NT2/D1 (cell line): Measurements from ENCODE around the gene OPHN1.

Source experiments
- YY1 ChIP-seq: IDR thresholded peaks from 2 replicates; pipeline ENCODE4 v1.6.1; 2011; ENCODE audit not compliant: insufficient read length, insufficient read depth
- ZNF274 ChIP-seq: IDR thresholded peaks from 2 replicates; pipeline ENCODE4 v1.6.1; 2011; ENCODE audit warnings: mild to moderate bottlenecking, low read depth, low read length

- TF ChIP-seq YY1 (no peak), ZNF274 (no peak)
Observed at GRCh38 chrX:68183612-68184214, 249.6 kb downstream of the OPHN1 start.
